Retina (tissue), 1 donor: ENCODE results near the gene LRIG1.

ENCODE experiments used
- DNase-seq: peaks from one replicate; pipeline ENCODE4 v3.0.0-alpha.2; 2016

LRIG1 gene

GRCh38 chr3:66467996-66468735, 32.7 kb downstream of the LRIG1 start:
- no peak for DNase-seq

DNA sequence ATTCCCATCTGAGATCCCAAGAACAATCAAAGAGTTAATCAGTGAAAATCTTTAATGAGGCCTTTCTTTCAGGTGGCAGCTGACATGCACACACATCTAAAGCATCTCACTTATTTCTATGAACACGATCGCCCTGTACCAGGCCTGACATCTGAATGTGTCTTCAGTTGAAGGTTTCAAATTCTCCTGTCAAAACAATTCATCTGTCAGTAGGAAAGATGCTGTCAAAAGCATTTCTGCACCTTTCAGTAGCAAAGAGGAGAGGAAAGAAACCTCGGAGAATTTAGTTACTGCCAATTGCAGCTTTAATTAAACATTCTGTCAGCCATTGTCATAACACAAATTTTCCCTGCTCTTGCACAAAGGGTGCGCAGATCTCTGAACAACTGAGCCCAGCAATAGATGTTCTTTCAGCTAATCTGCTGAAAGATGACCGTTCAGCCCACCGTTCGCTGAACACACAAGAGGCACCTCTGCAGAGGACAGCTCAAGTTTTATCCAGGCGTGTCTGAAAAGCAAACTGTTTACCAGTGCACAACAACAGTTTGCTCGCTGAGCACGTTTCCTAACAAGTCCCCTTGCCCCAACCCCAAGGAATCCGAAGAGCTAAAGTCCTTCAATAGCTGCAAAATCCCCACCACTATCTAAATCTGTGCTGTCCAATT, 34.1 kb downstream of the LRIG1 start:
- peak; percentile 72 for DNase-seq

GRCh38 chr3:66465587-66465986, 35.2 kb downstream of the LRIG1 start:
- no peak for DNase-seq

DNA sequence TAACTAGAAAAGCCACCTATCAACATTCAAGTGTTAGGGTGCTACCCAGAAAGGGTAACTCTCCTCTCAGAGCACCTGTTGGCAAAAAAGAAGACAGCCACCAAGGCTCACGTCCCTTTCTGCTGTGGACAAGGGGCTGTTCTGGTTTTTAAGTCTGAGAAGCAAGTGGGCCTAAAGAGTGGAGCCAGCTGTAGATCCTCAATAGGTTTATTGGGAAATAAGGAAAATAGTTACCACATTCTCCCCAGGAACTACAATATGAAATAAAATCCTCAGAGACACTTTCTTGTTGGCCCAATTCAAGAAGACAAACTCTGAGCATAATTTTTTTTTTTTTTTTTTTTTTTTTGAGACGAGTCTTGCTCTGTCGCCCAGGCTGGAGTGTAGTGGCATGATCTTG, 35.8 kb downstream of the LRIG1 start:
- DNase-seq = no peak

- no peak for DNase-seq
Measured at GRCh38 chr3:66464512-66464894, 36.3 kb downstream of the LRIG1 start.

DNA sequence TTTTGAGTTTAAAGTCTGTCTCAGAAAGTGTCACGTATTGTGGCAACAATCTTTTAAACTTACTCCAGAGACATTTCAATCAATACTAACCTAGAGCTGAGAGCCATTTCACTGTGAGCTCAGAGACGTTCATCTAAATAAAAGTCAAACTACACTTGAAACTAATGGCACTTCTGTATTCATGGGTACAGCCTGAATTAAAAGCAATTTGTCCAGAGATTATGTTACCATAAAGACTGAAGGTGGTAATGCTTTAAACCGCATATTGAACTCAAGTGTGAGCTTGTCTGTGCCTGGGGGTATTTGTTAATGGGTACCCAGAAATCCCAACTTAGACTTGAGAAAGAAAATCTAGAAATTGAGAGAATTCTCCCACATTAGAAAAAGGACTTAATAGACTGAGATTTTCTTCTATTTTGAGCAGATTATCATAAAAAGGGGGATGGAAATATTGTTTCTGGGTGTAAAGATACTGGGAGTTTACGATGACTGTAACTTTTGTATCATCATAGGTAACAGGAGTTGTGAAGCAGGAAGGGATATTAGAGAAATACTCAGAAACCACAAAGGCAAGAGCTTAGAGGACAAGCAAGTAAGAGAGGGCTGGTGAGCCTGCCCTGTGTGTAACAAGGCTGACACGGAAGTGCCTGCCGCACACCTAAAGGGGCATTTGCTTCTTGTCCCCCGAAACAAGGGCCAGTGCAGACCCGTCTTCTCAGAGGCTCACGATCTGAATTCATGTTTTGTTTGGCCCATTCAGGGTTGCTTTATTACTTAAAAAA, 36.9 kb downstream of the LRIG1 start:
- no peak for DNase-seq

DNA sequence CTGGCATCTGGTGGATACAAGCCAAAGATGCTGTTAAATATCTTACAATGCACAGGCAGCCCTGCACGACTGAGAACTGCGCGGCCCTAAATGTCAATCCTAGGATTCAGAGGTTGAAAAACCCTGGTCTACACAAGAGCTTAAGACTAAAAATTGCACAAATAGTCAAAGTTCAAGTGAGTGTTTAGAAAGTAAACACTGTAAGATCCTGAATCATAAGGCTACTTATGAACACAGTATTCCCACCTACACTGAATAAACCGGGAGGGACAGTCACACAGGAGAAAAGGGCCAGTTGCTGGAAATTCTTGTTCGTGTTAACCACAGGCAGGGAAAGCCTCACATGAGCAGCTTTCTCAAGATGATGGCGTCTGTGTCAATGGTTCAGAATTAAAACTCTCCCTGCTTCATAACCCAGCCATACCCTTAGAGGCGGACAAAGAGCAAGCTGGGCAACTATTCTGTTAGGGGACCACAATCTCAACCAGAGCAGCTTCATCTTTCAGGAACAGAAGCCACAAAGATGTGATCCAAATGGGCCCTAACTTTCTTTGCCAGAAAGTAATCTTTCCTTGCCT, 37.7 kb downstream of the LRIG1 start:
- no peak for DNase-seq

DNA sequence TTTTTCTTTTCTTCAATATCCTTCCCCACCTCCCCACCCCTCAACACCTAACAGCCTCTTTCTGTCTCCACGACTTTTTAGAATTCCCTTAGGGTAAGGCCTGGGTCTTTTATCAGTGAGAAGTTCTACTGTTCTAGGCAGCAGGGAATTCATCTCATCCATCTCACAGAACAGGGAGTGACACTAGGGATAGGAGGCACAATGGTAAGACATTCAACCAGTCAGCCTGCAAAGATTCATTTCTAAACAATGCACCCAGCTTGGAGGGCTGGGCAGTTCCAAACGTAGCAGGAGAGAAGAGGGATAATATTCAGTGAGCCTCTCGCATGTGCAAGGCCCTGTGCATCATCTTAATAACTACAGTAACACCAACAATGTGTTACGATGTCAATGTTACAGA, 43.6 kb downstream of the LRIG1 start:
- no peak for DNase-seq

- DNase-seq = peak; percentile 67
Measured at GRCh38 chr3:66456711-66457173, 44.1 kb downstream of the LRIG1 start.

- no peak for DNase-seq
Measured at GRCh38 chr3:66454464-66454859, 46.4 kb downstream of the LRIG1 start.

- no peak for DNase-seq
Measured at GRCh38 chr3:66453651-66454463, 47.0 kb downstream of the LRIG1 start.

GRCh38 chr3:66452303-66453011, 48.4 kb downstream of the LRIG1 start:
- DNase-seq = no peak

GRCh38 chr3:66451766-66452165, 49.1 kb downstream of the LRIG1 start:
- no peak for DNase-seq

- DNase-seq = no peak
Measured at GRCh38 chr3:66450390-66451022, 50.3 kb downstream of the LRIG1 start.

- DNase-seq = no peak
Measured at GRCh38 chr3:66449411-66449974, 51.3 kb downstream of the LRIG1 start.

DNA sequence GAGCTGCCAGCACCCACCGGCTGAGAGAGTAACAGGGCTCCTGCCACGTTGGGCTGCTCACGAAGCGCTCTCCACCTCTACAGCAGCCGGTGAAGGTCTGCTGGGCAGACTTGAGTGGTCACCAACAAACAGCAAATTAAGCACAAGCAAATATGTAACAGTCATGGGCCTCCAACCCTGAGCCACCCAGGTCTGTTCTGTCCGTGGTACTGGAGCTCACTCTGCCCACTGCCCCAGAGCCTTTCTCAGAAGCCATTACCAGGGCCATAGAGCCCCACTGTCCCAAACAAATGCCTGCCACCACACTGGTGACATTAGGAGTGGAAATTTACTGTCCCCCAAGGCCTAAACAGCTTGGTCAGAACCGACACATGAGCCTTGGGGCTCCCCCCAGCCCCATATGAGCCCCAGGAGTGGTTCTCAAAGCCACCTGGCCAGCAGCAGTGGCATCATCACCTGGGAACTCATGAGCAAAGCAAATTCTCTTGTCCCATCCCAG, 56.6 kb downstream of the LRIG1 start:
- no peak for DNase-seq

- DNase-seq = no peak
Measured at GRCh38 chr3:66443118-66443803, 57.6 kb downstream of the LRIG1 start.

DNA sequence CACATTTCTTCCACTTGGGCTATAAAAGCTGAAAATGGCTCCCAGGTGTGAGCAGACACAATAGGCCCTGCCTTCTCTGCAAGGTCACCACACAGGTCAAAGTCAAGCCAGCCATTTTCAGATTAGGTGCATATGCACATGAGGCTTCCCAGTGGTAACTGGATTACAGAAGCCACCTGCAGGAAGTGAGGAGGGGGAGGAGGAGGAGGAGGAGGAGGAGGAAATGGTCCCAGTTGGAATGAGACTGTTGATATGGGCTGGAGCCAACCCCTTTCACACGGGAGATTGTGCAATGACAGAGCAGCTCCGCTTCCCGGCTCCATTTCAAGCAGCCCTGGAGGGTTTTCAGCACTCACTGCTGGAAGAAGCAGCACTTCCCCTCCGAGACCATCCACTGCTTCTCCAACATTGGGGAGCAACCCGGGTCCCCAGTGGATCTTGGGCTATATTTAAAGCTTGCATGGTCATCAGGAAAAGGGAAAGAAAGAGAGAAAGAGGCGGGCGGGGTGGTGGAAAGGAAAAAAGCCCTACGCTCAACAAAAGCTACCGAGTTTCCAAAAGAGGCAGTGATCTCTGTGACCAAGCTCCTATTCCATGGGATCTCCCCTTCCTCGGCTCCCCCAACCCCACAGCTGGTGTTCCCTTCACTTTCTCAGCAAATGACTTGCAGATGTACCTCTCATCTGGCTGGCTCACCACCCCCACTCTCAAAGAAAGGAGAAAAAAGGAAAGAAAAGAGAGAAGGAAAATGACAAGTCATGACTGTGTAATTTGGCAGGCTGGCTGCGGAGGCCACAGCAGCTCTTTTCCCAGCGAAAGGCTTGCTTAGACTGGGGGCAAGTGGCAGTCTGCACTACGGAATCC, 58.3 kb downstream of the LRIG1 start:
- DNase-seq = peak; percentile 50

- DNase-seq = no peak
Measured at GRCh38 chr3:66441692-66442091, 59.1 kb downstream of the LRIG1 start.
